LNCaP clone FGC (cell line): ENCODE measurements around the gene HS2ST1.

Experiments
- DNase-seq: peaks from one replicate; pipeline ENCODE4 v3.0.0-alpha.2; 2011; ENCODE audit warnings: low read depth
- H3K4me3 ChIP-seq: 2 replicates; pipeline ENCODE4 v1.5.1; 2011; ENCODE audit warnings: mild to moderate bottlenecking, low read depth, low read length, control low read depth
- CTCF ChIP-seq: IDR thresholded peaks from 2 replicates; pipeline ENCODE4 v1.5.1; 2012; ENCODE audit warnings: mild to moderate bottlenecking; ENCODE audit not compliant: control insufficient read depth, insufficient read depth; ENCODE audit errors: extremely low read depth

Gene HS2ST1

GRCh38 chr1:86939406-86939805 lies 25.0 kb downstream of the HS2ST1 start:
- DNase-seq: no peak
- TF ChIP-seq CTCF: no peak
- no peak overlapping the region for H3K4me3 ChIP-seq

- H3K4me3 ChIP-seq: no peak overlapping the region
- no peak for DNase-seq
- no peak for TF ChIP-seq CTCF
These were observed 26.2 kb downstream of the HS2ST1 start for GRCh38 chr1:86940599-86940998.

- no peak for DNase-seq
- TF ChIP-seq CTCF: no peak
- H3K4me3 ChIP-seq: no peak overlapping the region
These were observed 27.6 kb downstream of the HS2ST1 start for GRCh38 chr1:86942042-86942441.

- H3K4me3 ChIP-seq: no peak overlapping the region
- DNase-seq: no peak
- TF ChIP-seq CTCF: no peak
These were observed 28.3 kb downstream of the HS2ST1 start for GRCh38 chr1:86942743-86943142.

- DNase-seq: no peak
- H3K4me3 ChIP-seq: no peak overlapping the region
- no peak for TF ChIP-seq CTCF
These were observed 33.8 kb downstream of the HS2ST1 start for GRCh38 chr1:86948212-86948611.

GRCh38 chr1:86950712-86951419 lies 36.4 kb downstream of the HS2ST1 start:
- DNase-seq: no peak
- H3K4me3 ChIP-seq: no peak overlapping the region
- TF ChIP-seq CTCF: no peak

GRCh38 chr1:86951430-86951829 lies 37.0 kb downstream of the HS2ST1 start:
- no peak for DNase-seq
- TF ChIP-seq CTCF: no peak
- H3K4me3 ChIP-seq: no peak overlapping the region
